ENCODE data around the gene TRDN.

DNA sequence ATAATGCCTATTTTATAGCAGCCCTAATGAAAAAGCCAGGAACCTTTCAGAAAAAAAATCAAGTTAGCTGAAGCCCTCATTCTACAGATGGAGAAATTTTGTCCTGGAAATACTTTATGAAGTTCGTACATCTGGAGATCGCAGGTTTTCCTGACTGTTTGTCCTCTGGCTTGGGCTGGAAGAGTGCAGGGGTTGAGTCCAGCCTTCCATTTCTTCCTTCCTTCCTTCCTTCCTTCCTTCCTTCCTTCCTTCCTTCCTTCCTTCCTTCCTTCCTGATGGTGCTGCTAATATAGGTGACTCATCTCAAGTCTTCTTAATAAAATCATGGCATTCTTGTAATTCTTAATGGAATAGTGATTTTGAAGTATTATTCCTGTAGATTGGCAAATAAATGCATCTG lies 413.3 kb downstream of the TRDN start:
- TF ChIP-seq, protein P1, sequence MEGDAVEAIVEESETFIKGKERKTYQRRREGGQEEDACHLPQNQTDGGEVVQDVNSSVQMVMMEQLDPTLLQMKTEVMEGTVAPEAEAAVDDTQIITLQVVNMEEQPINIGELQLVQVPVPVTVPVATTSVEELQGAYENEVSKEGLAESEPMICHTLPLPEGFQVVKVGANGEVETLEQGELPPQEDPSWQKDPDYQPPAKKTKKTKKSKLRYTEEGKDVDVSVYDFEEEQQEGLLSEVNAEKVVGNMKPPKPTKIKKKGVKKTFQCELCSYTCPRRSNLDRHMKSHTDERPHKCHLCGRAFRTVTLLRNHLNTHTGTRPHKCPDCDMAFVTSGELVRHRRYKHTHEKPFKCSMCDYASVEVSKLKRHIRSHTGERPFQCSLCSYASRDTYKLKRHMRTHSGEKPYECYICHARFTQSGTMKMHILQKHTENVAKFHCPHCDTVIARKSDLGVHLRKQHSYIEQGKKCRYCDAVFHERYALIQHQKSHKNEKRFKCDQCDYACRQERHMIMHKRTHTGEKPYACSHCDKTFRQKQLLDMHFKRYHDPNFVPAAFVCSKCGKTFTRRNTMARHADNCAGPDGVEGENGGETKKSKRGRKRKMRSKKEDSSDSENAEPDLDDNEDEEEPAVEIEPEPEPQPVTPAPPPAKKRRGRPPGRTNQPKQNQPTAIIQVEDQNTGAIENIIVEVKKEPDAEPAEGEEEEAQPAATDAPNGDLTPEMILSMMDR (IDR thresholded peaks at IDR 0.05): no peak
- TF ChIP-seq POLR2A (IDR thresholded peaks at IDR 0.05): no peak
